T-helper 1 cell (primary cell): ENCODE data around the gene PTPRN2.
"Not testable (repeated sequence)": the region's sequence is repeated elsewhere in the genome, so short reads cannot be mapped to it uniquely, and the experiment has no call there.

Experiments
- DNase-seq, 5 donors: peaks; one replicate each; pipeline ENCODE4 v3.0.0-alpha.2; 2012 to 2020

Gene PTPRN2

DNA sequence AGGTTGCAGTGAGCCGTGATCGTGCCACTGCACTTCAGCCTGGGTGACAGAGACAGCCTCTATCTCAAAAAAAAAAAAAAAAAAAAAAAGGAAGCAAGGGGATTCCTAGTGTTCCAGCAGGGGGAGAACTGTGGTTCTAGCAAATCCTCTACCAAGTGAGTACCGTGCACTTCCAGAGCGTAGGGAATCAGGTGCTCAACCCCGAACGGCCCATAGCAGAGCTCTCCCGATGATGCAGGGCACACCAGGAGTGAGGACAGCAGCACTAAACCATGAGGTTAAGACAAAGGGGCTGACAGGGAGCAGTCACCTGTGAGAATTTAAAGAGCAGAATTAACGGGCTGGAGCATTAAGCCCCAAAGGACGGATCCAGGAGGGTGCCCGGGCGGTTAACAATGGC lies 173.6 kb downstream of the PTPRN2 start:
- DNase-seq: no peak

DNA sequence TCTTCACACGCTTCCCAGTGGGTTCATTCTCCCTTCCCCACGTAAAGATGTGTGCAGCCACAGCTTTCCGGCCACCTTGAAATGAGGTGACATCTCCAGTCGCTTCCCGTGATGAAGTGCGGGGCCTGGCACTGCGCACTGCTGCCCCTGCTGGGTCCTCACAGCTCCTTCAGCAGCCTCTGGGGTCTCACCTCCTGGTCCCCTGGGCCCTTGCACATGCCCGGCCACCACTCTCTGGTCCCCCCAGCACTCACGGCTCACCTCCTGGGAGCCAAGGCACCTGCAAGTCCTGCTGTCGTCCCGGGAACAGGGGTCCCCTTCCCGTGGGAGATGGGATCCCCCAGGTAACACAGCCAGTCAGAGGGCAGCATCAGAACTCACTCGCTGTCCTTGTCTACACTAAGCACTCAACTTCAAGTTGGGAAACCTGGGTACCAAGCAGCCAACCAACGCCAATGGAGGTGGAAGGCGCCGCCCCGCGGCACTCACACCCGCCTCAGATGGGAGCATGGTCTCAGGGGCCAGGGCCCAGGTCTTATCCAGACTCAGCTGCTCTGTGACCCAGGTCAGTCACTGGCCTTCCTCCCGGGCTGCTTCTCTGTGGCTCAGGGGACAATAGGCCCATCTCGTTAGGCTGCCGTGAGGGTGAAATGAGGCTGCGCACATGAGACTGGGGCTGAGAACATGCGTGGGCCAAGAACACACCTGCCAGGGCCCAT lies 176.2 kb downstream of the PTPRN2 start:
- DNase-seq: no peak

DNA sequence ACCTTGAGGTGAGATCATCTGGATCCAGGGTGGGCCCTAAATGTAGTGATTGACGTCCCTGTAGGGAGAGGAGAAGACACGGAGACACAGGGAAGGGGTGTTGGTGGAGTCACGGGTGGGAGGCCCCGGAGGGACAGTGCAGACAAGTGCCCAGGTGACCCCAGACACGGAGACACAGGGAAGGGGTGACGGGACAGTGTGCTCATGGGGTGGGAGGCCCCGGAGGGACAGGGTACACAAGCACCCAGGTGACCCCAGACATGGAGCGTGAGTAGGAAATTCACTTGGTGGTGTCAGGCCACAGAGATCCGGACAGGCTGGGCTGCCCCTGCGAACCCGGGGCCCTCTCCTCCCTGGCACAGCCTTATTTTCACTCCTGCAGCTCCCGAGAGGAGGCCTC lies 176.9 kb downstream of the PTPRN2 start:
- no peak for DNase-seq

DNA sequence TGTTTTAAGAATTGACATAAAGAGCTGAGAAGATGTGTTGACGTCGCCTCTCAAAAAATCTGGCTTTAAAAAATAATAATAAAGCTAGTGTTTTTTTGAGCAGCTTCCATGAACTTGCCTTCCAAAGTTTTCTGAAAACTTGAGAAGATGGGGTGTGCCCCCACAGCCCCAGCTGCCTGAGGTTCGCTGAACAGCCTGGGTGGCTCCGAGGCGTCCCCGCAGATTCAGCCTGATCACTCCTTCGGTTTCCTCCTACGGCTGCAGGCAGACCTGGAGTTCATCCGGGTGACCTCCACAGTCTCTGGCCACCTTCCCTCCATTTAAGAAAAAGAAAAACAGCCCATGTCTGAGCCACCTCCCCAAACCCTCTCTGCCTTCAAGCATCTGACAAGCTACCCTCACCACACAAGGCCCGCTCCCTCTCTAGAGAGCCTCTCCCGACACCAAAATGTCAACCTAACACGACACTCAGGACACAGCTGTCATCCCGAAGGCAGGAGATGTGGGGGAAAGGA lies 177.8 kb downstream of the PTPRN2 start:
- no peak for DNase-seq

DNA sequence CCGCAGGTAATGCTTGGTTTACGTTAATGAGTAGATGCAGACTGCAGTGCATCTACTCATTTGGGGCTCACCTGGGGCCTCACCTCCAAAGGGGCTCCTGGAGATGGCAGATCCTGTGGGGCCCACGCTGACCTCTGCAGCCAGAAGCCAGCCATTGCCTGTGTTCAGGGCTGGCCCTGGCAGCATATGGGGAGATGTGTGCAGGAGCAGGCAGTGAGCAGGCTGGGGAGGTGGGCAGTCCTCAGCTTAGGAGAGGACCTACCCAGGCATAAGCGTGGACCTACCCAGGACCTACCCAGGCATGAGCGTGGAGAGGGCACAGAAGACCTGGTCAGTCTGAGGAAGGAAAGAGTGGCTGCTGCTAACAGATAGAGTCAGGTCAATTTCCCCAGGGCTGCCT lies 178.5 kb downstream of the PTPRN2 start:
- no peak for DNase-seq

DNA sequence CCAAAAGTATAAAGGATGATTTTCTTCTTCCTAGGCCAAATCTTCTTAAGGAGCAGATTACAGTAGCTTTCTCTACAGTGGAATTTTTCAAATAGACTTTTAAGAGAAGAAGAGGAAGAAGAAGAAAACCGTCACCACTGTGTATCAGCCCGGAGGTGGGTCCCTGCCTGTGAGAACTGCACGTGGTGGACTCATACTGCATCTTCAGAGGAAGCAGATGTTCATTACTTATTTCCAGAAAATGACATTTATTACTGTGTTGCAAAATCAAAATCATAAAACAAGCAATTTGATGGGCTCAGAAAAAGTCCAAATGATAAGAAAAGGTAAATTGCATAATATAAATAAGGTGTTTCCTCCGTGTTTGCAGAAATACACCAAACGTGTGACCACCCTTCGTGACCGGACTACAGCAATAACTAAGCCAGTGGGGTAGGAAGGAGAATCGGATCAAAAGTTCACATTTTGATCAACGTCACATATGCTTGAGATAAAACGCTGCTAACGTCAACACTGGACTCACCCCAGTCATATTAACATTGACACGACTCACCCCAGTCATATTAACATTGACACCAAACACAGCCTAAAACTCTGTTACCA lies 179.2 kb downstream of the PTPRN2 start:
- no peak for DNase-seq

DNA sequence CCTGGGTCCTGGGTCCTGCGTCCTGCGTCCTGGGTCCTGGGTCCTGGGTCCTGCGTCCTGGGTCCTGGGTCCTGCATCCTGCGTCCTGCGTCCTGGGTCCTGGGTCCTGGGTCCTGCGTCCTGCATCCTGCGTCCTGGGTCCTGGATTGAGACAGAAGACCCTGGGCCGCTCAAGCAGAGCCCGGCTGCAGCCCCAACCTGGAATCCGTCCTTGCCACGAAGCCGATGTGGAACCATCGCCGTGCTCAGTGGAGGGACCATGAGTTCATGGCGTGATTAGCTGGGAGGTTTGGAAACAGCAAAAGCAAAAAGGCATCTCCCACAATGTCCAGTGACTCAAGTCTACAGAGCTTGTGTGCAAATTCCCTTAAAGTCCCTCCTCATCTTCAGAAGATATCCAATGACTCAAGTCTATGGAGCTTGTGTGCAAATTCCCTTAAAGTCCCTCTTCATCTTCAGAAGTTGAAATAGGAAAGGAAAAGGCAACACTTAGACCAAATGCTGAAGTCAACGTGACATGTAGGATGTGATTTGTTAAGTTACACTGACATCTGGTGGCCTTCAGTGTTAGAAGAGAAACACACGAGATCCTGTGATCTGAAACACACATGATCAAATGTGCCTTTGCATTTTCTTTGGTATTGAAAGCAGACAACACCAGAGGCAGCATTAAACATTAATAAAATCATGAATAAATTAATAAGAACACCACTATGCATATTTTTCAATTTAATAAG lies 179.9 kb downstream of the PTPRN2 start:
- no peak for DNase-seq

DNA sequence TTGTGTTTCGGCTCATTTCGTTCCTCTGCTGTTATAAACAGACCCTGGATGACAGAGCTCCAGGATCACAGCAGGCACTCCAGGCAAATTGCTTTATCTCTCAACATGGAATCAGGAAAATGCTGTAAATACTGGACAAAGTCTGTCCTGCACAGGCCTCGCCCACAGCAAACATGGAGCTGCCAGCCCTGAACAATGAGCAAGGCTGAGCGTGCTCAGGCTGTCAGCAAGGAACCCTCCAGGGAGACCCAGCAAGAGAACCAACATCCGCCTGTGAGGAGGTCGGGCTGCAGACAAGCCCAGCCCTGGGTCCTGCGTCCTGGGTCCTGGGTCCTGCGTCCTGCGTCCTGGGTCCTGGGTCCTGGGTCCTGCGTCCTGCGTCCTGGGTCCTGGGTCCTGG lies 180.8 kb downstream of the PTPRN2 start:
- DNase-seq: no peak

DNA sequence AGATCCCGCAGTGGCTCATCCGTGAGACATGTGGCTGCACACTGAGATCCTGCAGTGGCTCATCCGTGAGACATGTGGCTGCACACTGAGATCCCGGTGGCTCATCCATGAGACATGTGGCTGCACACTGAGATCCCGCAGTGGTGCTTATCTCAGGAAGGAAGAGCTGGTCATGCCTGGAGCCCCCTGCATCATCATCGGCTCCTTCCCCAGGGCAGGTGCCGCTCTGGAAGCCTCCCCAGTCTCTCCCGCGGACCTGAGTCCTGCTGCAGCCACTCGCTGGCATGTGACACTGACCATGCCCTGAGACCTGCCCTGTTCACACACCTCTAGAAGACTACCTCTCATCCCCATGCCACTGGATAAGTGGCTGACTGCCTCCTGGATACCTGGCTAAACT lies 181.3 kb downstream of the PTPRN2 start:
- DNase-seq: no peak

DNA sequence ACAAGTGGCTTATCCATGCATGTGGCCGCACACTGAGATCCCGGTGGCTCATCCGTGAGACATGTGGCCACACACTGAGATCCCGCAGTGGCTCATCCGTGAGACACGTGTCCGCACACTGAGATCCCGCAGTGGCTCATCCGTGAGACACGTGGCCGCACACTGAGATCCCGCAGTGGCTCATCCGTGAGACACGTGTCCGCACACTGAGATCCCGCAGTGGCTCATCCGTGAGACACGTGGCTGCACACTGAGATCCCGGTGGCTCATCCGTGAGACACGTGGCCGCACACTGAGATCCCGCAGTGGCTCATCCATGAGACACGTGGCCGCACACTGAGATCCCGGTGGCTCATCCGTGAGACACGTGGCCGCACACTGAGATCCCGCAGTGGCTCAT lies 181.9 kb downstream of the PTPRN2 start:
- not testable (repeated sequence) for DNase-seq

DNA sequence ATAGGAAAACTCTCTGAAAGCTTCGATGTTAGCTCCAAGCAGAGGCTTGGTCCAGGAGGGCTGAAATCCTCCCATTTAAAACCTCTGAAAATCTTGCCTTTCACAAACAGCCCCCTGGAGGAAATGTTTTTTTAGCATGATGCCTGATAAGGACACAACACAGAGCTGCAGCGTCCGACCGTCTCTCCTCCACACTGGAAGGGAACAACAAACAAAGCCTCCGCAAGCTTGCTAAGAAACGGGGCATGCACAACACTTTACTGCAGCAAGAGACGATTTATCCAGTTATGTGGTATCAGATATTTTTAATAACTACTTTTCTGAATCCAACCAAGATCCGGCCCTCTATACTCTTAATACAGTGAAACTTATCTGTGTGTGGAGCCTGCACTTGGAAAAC lies 182.3 kb downstream of the PTPRN2 start:
- no peak for DNase-seq

DNA sequence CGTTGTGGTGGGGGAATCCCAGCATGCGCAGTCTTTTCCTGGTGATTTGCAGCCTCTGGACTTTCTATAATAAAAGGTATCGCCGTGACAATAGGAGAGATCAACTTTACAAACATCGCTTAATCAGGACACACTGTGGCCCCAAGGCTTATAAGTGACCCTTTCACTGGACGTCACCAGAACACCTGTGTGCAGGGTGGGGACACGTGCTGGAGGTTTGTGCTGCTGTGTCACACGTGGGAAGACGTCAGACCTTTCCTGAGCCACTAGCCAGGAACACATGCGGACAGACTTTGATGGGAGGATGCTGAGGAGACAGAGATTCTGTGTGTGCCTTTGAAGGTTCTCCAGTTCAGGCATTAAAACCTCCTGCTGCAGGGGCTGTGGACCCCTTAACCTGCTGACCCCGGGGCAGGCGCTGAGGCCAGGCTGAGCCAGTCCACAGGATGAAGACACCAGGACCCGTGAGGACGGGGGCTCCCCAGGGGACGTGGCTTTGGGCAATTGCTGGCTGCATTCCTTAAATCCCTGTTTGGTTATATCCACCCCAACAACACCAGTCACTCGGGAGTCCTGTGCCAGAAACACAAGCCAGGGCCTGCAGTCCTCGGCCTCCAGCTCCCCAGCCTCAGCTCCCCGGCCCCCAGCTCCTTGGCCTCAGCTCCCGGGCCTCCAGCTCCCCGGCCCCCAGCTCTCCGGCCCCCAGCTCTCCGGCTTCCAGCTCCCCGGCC lies 183.4 kb downstream of the PTPRN2 start:
- no peak for DNase-seq

DNA sequence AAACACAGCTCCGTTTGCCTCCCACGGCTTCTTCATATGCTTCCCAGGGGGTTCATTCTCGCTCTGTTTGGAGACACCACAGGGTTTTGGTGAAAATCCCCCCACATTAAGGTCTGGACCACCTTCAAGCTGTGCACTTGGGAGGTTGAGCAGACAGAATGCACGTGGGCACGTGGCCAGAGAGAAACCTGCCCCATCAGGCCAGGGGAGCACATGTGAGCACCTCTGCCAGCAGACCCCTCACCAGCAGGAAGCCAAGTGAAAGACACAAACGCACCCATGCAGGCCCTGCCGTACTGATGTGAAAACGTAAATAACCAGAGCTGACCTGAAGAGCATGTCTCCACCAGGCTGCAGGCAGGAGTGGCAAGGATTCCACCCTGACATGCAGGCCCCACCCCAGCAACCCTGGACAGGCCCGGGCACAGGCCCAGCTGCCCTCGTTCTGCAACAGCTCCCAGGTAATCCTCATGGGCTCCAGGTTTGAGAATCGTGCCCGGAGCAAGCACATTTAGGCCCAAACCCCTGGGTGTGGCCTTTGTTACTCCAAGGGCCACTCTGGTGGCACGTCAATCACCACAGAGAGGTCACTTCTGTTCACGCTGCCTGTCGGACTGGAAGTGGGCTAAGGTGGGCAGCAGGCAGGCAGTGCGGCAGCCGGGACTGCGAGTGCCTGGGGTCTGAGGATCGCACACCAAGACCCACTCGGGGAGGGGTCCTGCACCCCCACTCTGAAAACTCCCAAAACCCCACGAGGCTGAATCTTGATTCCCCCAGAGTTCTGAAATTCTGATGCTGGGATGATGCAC lies 184.4 kb downstream of the PTPRN2 start:
- DNase-seq: no peak

DNA sequence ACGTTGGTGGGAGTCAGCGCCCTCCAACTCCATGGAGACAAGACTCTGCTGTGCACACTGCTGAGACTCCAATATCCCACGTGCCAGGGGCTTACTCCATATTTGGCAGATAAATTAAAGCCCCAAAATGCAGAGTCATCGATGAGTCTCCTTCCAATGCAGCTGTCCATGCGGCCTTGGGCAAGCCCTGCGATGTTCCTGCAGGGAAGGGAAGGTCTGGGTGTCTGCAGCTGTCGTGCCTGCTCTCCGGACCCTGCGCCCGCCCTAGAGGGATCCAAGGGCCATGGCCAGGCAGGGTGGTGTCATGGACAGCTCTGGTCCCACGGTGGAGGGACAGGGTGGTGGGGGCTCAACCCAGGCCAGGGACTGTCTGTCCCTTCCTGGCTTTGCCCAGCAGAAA lies 185.2 kb downstream of the PTPRN2 start:
- DNase-seq: no peak

DNA sequence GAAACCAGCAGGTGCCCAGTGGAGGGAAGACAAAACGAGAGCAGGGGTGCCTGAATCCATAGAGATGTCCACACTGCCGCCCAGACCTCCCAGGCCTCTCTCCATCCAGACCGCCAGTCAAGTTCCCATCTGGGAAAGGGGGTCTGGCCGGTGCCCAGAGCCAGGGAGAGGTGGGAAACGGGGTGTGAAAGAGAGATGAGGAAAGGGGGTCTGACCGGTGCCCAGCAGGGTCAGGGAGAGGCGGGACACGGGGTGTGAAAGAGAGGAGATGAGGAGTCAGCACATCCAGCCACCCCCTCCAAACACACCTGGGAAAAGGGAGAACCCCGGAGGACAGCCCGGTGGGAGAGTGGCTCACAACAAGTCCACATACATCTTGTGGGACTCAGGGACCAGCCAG lies 185.8 kb downstream of the PTPRN2 start:
- DNase-seq: no peak

DNA sequence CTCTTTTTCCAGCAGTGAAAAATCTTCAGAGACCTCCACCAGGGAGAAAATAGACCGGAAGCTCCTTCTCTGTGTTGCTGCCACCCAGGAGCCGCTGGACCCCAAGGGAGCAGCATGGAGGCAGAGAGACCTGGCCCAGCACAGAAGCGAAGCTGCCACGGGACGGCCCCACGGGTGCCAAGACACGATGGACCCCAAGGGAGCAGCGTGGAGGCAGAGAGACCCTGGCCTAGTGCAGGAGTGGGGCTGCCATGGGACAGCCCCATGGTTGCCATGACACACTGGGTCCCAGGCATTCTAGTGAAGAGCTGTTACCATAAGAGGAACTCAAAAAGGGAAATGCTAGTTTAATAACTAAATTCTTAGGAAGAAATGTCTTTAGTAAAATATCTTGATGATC lies 186.3 kb downstream of the PTPRN2 start:
- no peak for DNase-seq

DNA sequence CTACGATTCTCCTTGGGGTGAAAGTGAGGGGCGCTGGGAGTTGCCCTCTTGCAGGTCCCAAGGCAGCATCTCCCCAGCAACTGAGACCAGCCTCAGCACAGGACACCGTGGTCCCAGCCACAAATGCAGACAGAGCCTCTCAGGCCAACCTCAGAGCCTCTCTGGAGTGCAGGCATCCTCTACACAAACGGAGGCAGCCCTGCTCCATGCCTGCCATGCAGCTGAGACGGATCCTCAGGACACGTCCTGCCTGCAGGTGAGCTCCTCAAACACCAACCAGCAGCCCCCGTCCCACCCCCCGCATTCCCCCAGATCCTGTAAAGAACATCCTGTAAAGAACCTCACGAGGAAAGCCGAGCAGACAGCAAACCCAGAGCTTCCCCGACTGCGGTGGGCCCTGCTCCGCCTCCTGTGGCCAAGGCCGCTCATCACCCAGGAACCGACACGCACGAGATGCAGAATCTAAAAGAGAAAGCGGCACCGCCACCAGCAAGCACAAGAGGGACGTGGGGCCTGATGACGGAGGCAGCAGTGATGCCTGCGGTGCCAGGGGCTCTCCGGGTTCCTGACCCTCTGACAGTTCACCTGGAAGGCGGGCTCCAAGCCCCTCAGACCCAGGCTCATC lies 186.9 kb downstream of the PTPRN2 start:
- no peak for DNase-seq

DNA sequence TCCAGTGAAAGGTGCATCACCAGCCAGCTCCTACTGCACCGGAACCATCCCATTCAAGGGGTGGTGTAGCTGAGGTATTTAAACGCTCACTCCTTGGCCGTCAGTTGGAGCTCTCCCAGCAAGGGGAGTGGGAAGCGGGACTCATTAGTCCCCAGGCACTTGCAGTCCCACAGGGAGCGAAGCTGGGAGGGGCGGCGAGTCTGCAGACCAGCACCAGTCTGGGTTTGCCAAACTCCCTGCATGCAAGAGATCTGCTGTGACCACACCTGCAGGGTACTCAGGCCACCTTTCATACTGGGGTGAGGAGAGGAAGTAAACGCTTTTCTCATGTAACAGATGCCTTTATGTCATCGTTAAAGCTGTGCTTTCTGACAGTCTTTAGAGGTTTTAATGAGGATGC lies 187.9 kb downstream of the PTPRN2 start:
- no peak for DNase-seq

DNA sequence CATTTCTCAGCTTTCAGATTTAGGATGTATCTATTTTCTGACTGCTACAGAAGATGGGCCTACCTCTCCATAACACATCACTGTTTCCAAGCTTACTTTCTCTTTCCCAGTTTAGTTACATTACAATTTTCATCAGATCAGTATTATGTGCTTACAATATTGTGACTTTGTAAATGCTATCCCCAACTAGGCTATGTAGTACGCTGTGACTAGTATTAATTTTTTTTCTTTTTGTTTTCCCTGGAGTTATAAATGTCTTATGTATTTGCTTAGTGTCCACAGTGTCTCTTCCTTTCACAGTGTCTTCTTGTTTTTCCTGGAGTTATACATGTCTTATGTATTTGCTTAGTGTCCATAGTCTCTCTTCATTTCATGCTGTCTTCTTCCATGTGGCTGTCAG lies 188.9 kb downstream of the PTPRN2 start:
- DNase-seq: no peak

DNA sequence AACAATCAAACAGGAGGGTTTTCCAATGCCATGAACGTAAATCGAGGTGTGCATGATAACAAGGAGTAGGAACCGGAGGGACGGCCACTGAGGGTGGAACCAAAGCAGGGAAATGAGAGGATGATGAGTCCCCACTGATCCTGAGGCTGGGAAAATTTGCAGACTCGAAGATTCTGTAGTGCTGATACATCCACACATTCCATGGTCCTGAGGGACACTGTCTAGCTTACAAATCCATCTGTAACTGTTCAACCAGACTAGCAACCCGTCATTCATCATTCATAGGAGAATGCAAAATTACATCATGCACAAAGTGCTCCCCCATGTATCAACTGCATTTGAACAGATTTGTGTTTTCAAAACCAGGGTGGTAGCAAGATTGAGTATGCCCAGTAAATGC lies 189.7 kb downstream of the PTPRN2 start:
- DNase-seq: no peak

DNA sequence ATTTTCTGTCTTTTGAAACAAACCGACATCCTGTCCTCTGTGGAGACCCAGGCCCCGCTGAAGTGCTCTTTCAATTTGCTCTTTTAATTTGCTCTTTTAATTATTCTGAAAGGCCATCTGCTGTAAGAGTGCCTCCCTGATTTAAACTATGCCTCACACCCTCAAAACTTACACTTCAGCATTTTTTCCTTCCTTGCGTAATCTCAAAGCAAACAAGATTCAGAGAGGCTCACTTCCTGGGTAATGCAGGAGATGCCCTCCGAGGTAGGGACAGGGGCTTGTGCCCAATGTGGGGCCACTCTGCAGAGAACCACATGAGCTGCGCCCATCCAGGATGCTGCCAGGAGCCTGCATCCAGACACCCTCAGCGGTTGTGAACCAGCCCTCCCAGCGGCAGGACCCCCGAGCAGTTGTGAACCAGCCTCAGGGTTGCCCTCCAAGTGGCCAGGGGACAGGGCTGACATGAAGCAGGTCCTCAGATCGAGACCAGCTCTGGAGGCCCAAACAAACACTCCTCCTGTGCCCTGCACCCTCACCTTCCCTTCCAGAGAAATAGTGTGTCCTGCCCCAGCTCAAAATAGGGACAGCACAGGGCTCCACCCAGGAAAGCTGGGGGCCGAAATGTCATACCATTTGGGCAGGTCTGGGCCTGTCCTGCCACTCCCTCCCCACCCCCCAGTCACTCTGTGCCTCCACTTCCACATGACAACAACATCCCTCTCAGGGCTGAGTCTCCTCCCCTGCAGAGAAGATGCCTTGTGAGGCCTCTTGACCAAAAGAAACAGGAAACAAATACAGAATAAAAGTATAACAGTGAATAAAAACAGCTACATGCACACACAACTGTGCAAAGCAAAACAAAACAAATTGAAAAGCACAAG lies 190.4 kb downstream of the PTPRN2 start:
- DNase-seq: no peak
